ENCODE results near the gene ZSCAN1. TPM values are rescaled to one million over a fixed set of nuclear protein-coding genes. Genes with fewer than 3 reads are reported as not detected.
A peak's percentile ranks its signal among the peaks of the same experiment; 100 is the strongest.

The ZSCAN1 gene
- total RNA-seq, 4 donors from 2014 or later: not detected

DNA sequence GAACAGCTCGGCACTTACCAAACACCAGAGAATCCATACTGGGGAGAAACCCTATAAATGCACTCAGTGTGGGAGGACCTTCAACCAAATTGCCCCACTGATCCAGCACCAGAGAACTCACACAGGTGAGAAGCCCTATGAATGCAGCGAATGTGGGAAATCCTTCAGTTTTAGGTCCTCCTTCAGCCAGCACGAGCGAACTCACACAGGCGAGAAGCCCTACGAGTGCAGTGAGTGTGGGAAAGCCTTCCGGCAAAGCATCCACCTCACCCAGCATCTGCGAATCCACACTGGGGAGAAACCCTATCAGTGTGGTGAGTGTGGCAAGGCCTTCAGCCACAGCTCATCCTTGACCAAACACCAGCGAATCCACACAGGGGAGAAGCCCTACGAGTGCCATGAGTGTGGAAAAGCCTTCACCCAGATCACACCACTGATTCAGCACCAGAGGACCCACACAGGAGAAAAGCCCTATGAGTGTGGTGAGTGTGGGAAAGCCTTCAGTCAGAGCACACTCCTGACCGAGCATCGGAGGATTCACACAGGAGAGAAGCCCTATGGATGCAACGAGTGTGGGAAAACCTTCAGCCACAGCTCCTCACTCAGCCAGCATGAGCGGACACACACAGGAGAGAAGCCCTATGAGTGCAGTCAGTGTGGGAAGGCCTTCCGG lies 33.6 kb downstream of the ZSCAN1 start:
- peaks cover 0 to 49% of the 10 kb centered on the region in 2 donors for H3K36me3 ChIP-seq
- H3K9me3 ChIP-seq: peaks cover 3 to 64% (median 22%) of the 10 kb centered on the region in 3 donors
- H3K27me3 ChIP-seq: no peaks in the 10 kb centered on the region
- no peak for ATAC-seq
- DNase-seq: no peak
- no peak overlapping the region for H3K27ac ChIP-seq
- no peaks in the 10 kb centered on the region for H3K4me1 ChIP-seq
- intact Hi-C loops (cut with DNase I; ENCODE audit: low total_unique reads): no loop called here
- in situ Hi-C loops (cut with MboI; ENCODE audit: low sequenced_read_pairs in 4 of 4): no loop called here
- H3K4me3 ChIP-seq: peak overlapping the region in 1 of 4 donors; percentile 16
- TF ChIP-seq, protein P1, sequence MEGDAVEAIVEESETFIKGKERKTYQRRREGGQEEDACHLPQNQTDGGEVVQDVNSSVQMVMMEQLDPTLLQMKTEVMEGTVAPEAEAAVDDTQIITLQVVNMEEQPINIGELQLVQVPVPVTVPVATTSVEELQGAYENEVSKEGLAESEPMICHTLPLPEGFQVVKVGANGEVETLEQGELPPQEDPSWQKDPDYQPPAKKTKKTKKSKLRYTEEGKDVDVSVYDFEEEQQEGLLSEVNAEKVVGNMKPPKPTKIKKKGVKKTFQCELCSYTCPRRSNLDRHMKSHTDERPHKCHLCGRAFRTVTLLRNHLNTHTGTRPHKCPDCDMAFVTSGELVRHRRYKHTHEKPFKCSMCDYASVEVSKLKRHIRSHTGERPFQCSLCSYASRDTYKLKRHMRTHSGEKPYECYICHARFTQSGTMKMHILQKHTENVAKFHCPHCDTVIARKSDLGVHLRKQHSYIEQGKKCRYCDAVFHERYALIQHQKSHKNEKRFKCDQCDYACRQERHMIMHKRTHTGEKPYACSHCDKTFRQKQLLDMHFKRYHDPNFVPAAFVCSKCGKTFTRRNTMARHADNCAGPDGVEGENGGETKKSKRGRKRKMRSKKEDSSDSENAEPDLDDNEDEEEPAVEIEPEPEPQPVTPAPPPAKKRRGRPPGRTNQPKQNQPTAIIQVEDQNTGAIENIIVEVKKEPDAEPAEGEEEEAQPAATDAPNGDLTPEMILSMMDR (IDR thresholded peaks at IDR 0.05 in 4 of 5, conservative IDR thresholded peaks at IDR 0.05 in 1 of 5): no peak
- no peak for TF ChIP-seq POLR2A (IDR thresholded peaks at IDR 0.05)

DNA sequence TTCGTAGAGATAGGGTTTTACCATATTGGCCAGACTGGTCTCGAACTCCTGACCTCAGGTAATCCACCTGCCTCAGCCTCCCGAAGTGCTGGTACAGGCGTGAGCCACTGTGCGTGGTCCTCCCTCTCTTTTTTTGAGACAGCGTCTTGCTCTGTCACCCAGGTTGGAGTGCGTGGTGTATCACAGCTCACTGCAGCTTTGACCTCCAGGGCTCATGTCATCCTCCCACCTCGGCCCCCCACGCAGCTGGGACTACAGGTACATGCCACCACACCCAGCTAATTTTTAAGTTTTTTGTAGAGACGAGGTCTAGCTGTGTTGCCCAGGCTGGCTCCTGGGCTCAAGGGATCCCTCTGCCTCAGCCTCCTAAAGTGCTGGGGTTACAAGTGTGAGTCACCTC lies 46.0 kb downstream of the ZSCAN1 start:
- intact Hi-C loops (cut with DNase I; ENCODE audit: low total_unique reads): no loop called here
- DNase-seq: no peak
- Histone ChIP-seq H3K36me3 (peaks cover 4 to 14% of the 10 kb centered on the region in 2 donors), H3K27ac (no peak overlapping the region), H3K4me1 (no peaks in the 10 kb centered on the region), H3K4me3 (no peak overlapping the region), H3K27me3 (no peaks in the 10 kb centered on the region), H3K9me3 (peaks cover 0 to 21% (median 11%) of the 10 kb centered on the region in 3 donors)
- TF ChIP-seq, protein P1 (IDR thresholded peaks at IDR 0.05 in 4 of 5, conservative IDR thresholded peaks at IDR 0.05 in 1 of 5): no peak
- TF ChIP-seq POLR2A (IDR thresholded peaks at IDR 0.05): no peak
- in situ Hi-C loops (cut with MboI; ENCODE audit: low sequenced_read_pairs in 4 of 4): no loop called here
- no peak for ATAC-seq

DNA sequence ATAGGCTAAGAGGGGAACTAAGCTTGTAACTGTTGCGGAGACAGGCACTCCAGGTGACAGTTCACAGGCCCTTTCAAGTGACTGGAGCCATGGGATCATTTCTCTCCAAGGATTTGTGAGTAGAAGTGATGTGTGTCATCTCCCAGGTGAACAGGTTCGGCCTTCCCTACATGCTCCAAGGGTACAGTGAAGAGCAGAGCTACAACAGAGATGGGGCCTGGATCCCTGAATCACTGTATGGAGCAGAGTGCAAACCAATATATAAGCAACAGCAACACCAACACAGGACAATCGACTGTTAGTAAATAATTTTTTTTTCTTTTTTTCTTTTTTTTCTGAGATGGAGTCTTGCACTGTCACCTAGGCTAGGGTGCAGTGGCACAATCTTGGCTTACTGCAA lies 49.2 kb downstream of the ZSCAN1 start:
- DNase-seq (no peak), ATAC-seq (no peak)
- TF ChIP-seq, protein P1 (IDR thresholded peaks at IDR 0.05 in 4 of 5, conservative IDR thresholded peaks at IDR 0.05 in 1 of 5): no peak
- TF ChIP-seq POLR2A (IDR thresholded peaks at IDR 0.05): no peak
- Histone ChIP-seq H3K4me1 (no peaks in the 10 kb centered on the region), H3K27ac (no peak overlapping the region), H3K27me3 (no peaks in the 10 kb centered on the region), H3K4me3 (no peak overlapping the region), H3K9me3 (peaks cover 0 to 16% (median 11%) of the 10 kb centered on the region in 3 donors), H3K36me3 (peaks cover 4 to 43% of the 10 kb centered on the region in 2 donors)
- in situ Hi-C loops (cut with MboI; ENCODE audit: low sequenced_read_pairs in 4 of 4): no loop called here
- intact Hi-C loops (cut with DNase I; ENCODE audit: low total_unique reads): no loop called here

DNA sequence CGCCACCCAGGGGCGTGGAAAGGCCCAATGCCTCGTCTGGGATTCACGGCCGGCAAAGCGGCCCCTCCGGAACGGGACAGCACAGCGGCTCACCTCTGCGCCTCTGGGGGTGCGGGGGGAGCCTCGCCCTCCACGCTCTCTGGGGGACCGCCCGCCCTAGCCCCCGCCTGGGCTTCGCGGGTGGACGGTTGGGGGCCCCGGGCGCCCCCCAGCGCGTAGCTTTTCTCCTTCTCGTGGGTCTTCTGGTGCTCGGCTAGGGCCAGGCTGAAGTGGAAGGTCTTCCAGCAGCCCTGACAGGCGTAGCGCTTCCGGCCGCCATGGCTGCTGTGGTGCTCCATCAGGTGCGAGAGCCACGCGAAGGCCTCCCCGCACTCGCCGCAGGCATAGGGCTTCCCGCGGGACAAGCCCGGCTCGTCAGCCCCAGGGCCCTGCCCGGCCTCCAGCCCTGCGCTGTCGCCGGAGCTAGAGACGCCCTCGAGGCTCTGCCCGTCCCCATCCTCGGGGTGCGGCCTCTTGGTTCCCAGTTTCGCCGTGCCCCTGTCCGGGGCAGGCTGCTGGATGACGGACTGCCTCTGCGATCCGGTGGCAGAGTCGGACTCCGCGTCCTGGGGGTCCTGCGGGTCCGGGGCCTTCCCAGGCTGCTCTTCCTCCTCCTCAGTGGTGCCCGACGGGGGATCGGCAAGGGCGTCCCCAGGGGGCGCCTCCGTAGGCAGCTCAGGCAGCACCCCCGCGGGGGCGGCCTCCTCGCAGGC lies 50.9 kb downstream of the ZSCAN1 start:
- no peak for TF ChIP-seq POLR2A (IDR thresholded peaks at IDR 0.05)
- TF ChIP-seq, protein P1 (IDR thresholded peaks at IDR 0.05 in 4 of 5, conservative IDR thresholded peaks at IDR 0.05 in 1 of 5): no peak
- Histone ChIP-seq H3K4me3 (no peak overlapping the region), H3K27me3 (no peaks in the 10 kb centered on the region), H3K9me3 (peaks cover 0 to 16% (median 14%) of the 10 kb centered on the region in 3 donors), H3K4me1 (no peaks in the 10 kb centered on the region), H3K36me3 (peaks cover 4 to 43% of the 10 kb centered on the region in 2 donors), H3K27ac (no peak overlapping the region)
- no peak for ATAC-seq
- intact Hi-C loops (cut with DNase I; ENCODE audit: low total_unique reads): no loop called here
- in situ Hi-C loops (cut with MboI; ENCODE audit: low sequenced_read_pairs in 4 of 4): no loop called here
- no peak for DNase-seq

Data from gastrocnemius medialis (tissue), 4 donors.